GM21723 (cell line): ENCODE data around the gene GNA14.
"Not testable (repeated sequence)": the region's sequence is repeated elsewhere in the genome, so short reads cannot be mapped to it uniquely, and the experiment has no call there.

Source experiments
- ATAC-seq: cut with Tn5 transposase; IDR thresholded peaks from one replicate; pipeline ENCODE4 v1.9.1; 2021; ENCODE audit warnings: mild to moderate bottlenecking, moderate library complexity; ENCODE audit not compliant: unreplicated experiment

Gene GNA14

GRCh38 chr9:77497322-77498198, 150.6 kb downstream of the GNA14 start:
- ATAC-seq, result no peak

GRCh38 chr9:77495834-77496671, 152.1 kb downstream of the GNA14 start:
- ATAC-seq, result no peak

GRCh38 chr9:77490279-77490678, 157.8 kb downstream of the GNA14 start:
- ATAC-seq, result not testable (repeated sequence)

GRCh38 chr9:77489405-77490163, 158.5 kb downstream of the GNA14 start:
- not testable (repeated sequence) for ATAC-seq

GRCh38 chr9:77488439-77489126, 159.5 kb downstream of the GNA14 start:
- ATAC-seq, result peak; percentile 65

GRCh38 chr9:77486968-77487367, 161.2 kb downstream of the GNA14 start:
- no peak for ATAC-seq

GRCh38 chr9:77486463-77486862, 161.7 kb downstream of the GNA14 start:
- ATAC-seq, result no peak

- peak; percentile 100 for ATAC-seq
These were observed 172.3 kb downstream of the GNA14 start for GRCh38 chr9:77475641-77476473.

GRCh38 chr9:77474936-77475335, 173.2 kb downstream of the GNA14 start:
- ATAC-seq, result no peak

- ATAC-seq, result no peak
These were observed 175.5 kb downstream of the GNA14 start for GRCh38 chr9:77472646-77473045.

- ATAC-seq, result no peak
These were observed 176.6 kb downstream of the GNA14 start for GRCh38 chr9:77471572-77471971.

GRCh38 chr9:77469515-77470231, 178.4 kb downstream of the GNA14 start:
- ATAC-seq, result no peak

GRCh38 chr9:77464661-77465060, 183.5 kb downstream of the GNA14 start:
- ATAC-seq, result no peak

GRCh38 chr9:77463151-77463550, 185.0 kb downstream of the GNA14 start:
- ATAC-seq, result no peak

- no peak for ATAC-seq
These were observed 186.1 kb downstream of the GNA14 start for GRCh38 chr9:77462066-77462465.

- ATAC-seq, result no peak
These were observed 187.2 kb downstream of the GNA14 start for GRCh38 chr9:77460938-77461337.

GRCh38 chr9:77457916-77458592, 190.1 kb downstream of the GNA14 start:
- ATAC-seq, result peak; percentile 85

GRCh38 chr9:77456829-77457437, 191.2 kb downstream of the GNA14 start:
- ATAC-seq, result peak; percentile 89
